Measurements from ENCODE around the gene TEDC1.

GRCh38 chr14:105442125-105442524, 48.9 kb upstream of the TEDC1 start:
- TF ChIP-seq CTCF (IDR thresholded peaks at IDR 0.05) (no peak), POLR2A (IDR thresholded peaks at IDR 0.05) (no peak)

Data from body of pancreas (tissue), 4 donors.